ENCODE measurements around the gene HSPD1. TPM values are rescaled to one million over a fixed set of nuclear protein-coding genes. Genes with fewer than 3 reads are reported as not detected.
"Not testable (repeated sequence)": the region's sequence is repeated elsewhere in the genome, so short reads cannot be mapped to it uniquely, and the experiment has no call there.

HSPD1 gene
- total RNA-seq, 1 experiment from 2014 or later = 708 TPM

DNA sequence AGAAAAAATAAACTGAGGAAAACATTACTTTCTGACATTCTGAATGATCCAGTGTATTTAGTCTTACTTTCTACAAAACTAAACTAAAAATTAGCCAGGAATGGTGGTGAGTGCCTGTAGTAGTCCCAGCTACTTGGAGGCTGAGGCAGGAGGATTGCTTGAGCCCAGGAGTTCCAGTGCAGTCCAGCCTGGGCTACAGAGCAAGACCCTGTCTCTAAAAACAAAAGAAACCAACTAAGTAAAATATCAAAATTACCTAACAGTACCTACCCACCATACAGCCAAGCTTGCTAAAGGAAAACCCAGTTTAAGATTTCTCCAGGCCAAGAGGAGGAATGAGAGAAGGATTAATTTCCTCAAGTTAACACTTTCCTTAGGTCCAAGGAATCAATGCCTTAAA, 2.9 kb downstream of the HSPD1 start:
- DNase-seq (ENCODE audit: low spot score) = no peak

DNA sequence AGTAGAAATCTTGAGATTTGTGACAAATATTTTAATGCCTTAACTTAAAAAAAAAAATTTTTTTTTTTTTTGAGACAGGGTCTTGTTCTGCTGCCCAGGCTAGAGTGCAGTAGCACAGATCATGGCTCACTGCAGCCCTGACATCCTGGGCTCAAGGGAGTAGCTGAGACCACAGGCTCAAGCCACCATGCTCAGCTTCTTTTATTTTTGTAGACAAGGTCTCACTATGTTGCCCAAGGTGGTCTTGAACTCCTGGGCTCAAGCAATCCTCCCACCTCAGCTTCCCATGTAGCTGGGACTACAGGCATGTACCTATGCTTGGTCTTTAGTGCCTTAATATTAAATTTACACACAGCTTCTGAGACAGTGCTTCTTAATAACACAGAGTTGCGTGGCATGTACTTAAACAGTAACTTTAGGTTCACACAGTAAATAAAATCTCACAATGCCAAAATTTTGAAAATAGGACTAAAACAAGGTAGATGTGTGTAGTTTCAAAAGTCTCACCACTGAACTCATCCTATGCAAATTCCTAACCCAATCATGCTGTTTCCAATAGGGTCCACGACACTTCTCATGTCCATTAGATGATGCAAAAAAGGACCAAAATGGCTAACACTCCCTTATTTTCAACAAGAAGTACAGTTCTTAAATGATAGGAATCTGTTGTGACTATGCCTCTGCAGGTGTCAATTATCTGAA, 4.1 kb downstream of the HSPD1 start:
- no peak for DNase-seq (ENCODE audit: low spot score)

DNA sequence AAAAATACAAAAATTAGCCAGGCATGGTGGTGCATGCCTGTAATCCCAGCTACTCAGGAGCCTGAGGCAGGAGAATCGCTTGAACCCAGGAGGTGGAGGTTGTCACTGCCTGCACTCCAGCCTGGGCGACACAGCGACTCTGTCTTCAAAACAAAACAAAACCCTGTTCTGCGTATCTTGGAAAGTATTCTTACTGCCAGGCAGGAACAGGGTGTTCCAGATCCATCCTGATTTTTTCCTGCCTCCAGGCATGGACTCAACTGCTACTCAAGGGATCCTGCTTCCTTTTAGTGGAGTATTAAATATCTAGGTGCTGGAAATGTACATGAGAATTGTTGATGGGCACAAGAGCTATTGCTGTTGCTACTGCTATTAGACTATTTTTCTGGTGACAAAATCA, 12.3 kb downstream of the HSPD1 start:
- DNase-seq (ENCODE audit: low spot score) = no peak

DNA sequence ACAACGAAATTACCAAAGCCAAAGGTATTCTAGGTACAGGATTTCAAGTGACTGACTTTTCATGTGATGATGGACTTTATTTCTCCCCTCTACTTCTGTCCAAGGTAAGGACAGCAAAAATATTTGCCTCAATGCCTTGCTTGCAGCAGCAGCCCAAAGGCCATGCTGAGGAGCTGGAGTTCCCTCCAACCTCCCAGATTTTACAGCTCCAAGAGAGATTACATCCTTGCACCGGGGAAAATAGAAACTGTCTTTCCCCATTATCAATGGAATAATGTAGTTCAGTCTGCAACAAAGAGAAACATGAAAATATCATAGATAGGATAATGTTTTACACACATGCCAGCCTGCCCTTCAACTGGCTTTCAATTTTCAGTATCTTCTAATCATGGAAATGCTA, 13.5 kb downstream of the HSPD1 start:
- DNase-seq (ENCODE audit: low spot score) = no peak

GRCh38 chr2:197484248-197484647, 15.4 kb downstream of the HSPD1 start:
- not testable (repeated sequence) for DNase-seq (ENCODE audit: low spot score)

DNA sequence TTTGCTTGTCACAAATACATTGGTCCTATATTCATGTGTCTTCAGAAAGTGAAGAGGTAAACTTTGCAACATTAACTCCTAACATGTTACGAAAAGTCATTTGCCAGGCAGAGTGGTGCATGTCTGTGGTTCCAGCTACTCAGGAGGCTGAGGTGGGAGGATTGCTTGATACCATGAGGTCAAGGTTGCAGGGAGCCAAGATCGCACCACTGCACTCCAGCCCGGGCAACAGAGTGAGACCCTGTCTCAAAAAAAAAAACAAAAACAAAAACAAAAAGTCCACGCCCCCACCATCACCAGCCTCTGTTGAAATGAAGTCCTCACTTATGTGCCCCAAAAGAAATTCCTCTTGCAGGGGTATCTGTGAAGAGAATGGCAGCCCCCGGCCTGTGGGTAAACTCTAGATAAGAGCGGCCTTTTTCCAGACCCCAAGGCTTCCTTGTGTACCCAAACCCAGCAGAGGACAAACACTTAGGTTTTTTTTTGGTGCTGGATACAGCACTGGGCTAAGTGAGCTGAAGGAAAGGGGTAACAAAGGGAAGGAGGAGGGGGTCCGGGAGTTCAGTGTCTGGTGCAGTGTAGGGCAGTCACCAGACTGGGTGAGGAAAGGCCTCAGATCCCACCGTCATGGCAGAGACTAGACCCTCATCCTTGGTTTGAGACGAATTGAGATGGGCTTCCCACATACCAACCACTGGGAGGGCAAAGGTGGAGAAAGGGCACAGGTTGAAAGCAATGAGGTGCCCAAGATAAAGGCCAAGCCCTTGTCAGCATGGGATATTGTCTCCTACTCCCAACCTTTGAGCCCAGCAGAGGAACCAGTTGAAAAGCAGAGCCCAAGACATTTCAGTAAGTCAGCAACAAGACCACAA, 19.2 kb downstream of the HSPD1 start:
- no peak for DNase-seq (ENCODE audit: low spot score)

DNA sequence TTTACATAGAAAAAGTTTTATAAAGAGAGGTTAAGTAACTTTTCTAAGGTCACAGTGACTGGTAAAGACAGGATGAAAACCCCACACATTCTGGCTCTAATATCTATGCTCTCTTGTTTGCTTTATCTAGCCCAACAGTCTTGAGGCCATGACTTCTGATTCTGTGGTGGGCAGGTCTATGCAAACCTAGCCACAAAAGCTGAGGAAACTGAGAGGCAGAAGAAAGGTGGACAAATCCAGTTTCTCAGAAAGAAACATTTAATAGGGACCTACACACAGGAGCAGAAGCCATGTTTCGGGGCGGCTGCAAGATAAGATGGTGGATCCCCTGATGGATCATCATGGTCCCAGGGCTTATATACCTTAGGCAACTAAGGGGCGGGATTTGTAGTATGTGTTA, 21.8 kb downstream of the HSPD1 start:
- no peak for DNase-seq (ENCODE audit: low spot score)

DNA sequence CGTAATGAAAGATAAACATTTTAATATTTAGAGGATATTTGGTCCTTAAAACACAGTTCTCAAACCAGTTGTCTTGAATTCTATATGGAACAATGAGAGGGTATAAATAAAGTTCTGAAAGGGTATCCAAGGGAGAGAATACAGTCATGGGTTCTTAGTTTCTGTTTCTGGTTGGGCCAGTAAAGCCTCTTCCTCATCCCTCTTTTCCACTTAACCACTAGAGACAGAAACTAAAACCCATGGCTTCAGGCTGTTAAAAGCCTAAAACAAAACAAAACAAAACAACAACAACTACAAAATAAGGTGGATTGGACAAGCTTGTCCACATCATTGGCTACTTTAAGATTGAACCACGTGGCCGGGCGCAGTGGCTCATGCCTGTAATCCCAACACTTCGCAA, 27.5 kb downstream of the HSPD1 start:
- no peak for DNase-seq (ENCODE audit: low spot score)

DNA sequence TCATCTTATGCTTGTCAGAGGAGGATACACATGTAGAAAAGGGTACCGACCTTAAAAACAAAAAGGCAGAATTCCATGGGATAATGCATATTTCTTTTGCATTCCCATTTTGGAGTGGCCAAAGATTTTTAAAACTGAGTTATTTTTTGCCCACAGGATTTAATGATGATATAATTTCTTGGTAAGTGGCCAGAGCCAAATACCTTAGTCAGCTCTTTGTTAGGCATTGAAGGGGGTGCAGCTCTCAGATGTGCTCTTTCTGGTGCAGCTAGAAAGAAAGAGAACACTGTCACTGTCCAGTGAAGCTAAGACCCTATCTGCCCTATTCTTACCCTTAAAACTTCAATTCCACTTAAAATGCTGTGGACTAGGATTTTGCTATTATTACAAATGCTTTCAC, 35.5 kb downstream of the HSPD1 start:
- DNase-seq (ENCODE audit: low spot score) = no peak

GRCh38 chr2:197461057-197461456, 38.6 kb downstream of the HSPD1 start:
- DNase-seq (ENCODE audit: low spot score) = peak; percentile 62

GRCh38 chr2:197460649-197461048, 39.0 kb downstream of the HSPD1 start:
- no peak for DNase-seq (ENCODE audit: low spot score)

GRCh38 chr2:197455428-197455827, 44.2 kb downstream of the HSPD1 start:
- DNase-seq (ENCODE audit: low spot score) = no peak

DNA sequence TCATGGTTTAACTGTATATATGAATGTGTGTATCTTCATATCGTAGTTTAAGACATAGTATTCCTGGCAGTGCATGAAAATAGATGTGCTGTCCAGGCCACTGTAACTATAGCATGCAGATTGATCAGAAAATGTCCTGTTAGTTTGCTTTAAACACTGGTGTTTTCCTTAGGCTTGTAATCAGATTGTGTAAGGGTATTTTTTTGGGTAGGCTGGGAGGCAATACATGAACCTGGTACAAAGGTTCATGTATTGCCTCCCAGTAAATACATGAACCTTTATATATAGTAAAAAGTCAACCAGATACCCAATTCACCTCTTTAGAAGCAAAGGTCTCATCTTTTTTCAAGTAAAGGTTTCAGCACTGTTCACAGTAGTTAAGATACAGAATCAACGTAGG, 44.7 kb downstream of the HSPD1 start:
- DNase-seq (ENCODE audit: low spot score) = no peak

GRCh38 chr2:197453914-197454398, 45.7 kb downstream of the HSPD1 start:
- peak; percentile 94 for DNase-seq (ENCODE audit: low spot score)

- DNase-seq (ENCODE audit: low spot score) = peak; percentile 100
Measured at GRCh38 chr2:197453123-197453913, 46.3 kb downstream of the HSPD1 start, which contains the start of gene COQ10B. COQ10B (plus strand) TSS chr2:197453552; CDS start chr2:197453561, 9 bp downstream.

DNA sequence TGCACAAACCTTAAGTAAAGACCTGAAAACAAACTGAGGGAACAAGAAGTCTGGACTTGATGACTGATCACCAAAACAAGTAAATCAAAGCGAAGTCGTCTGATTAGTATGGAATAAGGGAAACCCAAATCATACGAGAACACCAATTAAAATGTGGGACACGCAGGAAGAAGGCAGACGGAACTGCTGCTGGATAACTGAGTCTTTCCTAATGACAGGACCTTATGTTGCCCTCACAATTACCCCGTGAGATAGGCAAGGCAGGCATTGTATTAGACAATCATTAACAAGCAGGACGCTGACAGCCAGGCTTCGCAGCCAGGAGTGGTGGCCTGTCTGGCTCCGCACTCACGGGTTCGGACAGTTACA, 46.9 kb downstream of the HSPD1 start:
- no peak for DNase-seq (ENCODE audit: low spot score)

DNA sequence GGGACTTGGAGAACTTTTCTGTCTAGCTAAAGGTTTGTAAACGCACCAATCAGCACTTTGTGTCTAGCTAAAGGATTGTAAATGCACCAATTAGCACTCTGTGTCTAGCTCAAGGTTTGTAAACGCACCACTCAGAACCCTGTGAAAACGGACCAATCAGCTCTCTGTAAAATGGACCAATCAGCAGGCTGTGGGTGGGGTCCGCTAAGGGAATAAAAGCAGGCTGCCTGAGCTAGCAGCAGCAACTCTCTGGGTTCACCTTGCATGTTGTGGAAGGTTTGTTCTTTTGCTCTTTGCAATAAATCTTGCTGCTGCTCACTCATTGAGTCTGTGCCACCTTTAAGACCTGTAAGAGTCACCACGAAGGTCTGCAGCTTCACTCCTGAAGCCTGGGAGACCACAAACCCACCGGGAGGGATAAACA, 48.7 kb downstream of the HSPD1 start:
- not testable (repeated sequence) for DNase-seq (ENCODE audit: low spot score)

DNA sequence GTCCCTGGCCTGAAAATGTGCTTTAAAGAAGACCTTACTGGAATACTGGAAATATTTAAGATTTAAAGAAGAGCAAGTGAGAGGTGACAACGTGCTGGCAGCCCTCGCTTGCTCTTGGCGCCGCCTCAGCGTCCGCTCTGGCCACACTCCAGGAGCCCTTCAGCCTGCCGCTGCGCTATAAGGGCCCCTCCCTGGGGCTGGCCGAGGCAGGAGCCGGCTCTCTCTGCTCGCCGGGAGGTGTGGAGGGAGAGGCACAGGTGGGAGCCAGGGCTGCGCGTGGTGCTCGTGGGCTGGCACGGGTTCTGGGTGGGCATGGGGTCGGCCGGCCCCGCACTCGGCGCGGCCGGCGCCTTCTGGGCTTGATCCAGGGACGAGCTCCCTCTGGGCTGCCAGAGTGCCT, 49.2 kb downstream of the HSPD1 start:
- DNase-seq (ENCODE audit: low spot score) = no peak

DNA sequence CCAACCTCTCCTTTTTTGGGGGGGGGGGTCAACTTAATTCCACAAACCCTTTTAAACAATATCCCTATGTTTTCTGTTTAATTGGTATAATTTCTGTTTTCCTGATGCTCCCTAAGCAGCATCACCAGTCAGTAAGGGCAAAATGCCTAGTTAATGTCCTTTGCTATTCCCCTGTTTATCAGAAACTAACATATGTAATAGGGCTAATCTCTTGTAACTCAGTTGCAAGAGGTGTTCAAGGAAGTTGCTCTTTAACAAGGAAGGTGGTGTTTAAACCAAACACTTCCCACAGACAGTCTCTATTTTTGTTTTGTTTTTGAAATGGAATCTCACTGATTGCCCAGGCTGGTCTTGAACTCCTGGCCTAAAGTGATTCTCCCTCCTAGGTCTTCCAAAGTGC, 52.8 kb downstream of the HSPD1 start:
- DNase-seq (ENCODE audit: low spot score) = no peak

DNA sequence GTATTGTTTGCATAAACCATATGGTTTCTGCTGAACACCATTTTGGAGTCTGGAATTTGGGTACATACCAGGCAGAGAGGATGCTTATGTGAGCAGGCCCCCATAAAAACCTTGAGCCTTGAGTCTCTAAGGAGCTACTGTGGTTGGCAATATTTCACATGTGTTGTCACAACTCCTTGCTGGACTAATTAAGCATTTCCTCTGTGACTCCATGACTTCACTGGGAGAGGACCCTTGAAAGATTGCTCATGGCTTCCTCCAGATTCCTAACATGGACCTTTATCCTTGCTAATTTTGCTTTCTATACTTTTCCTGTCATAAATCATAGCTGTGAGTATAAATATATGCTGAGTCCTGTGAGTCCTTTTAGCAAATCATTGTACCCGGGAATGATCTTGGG, 53.9 kb downstream of the HSPD1 start:
- peak; percentile 43 for DNase-seq (ENCODE audit: low spot score)

DNA sequence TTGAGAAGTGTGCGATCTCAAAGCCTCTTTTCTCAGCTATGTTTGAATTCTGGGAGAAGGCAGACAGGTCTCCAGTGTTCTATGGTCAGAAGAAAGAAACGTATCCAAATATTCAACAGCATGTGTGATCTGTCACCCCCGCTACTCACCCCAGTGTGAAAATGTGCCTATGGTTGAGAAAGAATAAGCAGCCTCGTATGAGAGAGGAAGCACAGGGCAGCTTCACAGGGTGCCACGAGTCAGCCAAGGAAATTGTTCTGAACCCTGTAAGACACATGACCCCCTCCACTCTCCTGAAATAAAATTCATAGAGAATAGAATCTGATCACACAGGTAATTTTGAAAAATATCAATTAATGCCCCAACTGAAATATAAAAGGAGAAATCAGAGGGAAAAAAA, 56.8 kb downstream of the HSPD1 start:
- DNase-seq (ENCODE audit: low spot score) = no peak

- no peak for DNase-seq (ENCODE audit: low spot score)
Measured at GRCh38 chr2:197437380-197437779, 62.3 kb downstream of the HSPD1 start.

All from A172 (cell line).